H1 (cell line): ENCODE data around the gene ALKBH3. TPM values are rescaled to one million over a fixed set of nuclear protein-coding genes. Genes with fewer than 3 reads are reported as not detected.

Experiments
- CTCF ChIA-PET: fragments of 300-600 bp; sonication (Branson Sonifier 250); formaldehyde crosslinking; loops from one replicate; lab custom pipeline; 2021; ENCODE audit not compliant: partially characterized antibody; lab: Charles Lee
- POLR2A ChIA-PET: fragments of 300-600 bp; sonication (Branson Sonifier 250); formaldehyde crosslinking; loops from one replicate; lab custom pipeline; 2021; ENCODE audit warnings: inconsistent platforms; ENCODE audit not compliant: partially characterized antibody; lab: Charles Lee
- DNase-seq, 2 experiments: peaks; one replicate each; pipeline versions ENCODE4 v3.0.0 to v3.0.0-alpha.2; 2010 to 2022; ENCODE audit warnings: low spot score in 2 of 2, low read depth in 1 of 2, mixed read lengths in 1 of 2
- FAIRE-seq: peaks from 2 replicates; lab custom pipeline; 2011; peaks lifted over from hg19 to GRCh38; lab: Jason Lieb, UNC
- H2AFZ ChIP-seq: 2 replicates; pipeline ENCODE4 v1.8.1; 2012; ENCODE audit warnings: low read length, inconsistent platforms
- H2AK5ac ChIP-seq: 2 replicates; pipeline ENCODE4 v1.6.1; 2013; ENCODE audit warnings: low read depth, low read length
- H2BK120ac ChIP-seq: replicated peaks from 2 replicates; pipeline ENCODE3; 2013; ENCODE audit warnings: low read depth, low read length, inconsistent platforms
- H2BK12ac ChIP-seq: 2 replicates; pipeline ENCODE4 v1.6.1; 2013; ENCODE audit warnings: low read depth, low read length
- H2BK15ac ChIP-seq: 2 replicates; pipeline ENCODE4 v1.6.1; 2013; ENCODE audit warnings: low read length
- H2BK20ac ChIP-seq: 2 replicates; pipeline ENCODE4 v1.6.1; 2013; ENCODE audit warnings: low read length
- H2BK5ac ChIP-seq: 2 replicates; pipeline ENCODE4 v1.6.1; 2013; ENCODE audit warnings: low read depth, low read length
- H3K14ac ChIP-seq: 2 replicates; pipeline ENCODE4 v1.6.1; 2013; ENCODE audit warnings: inconsistent platforms; ENCODE audit not compliant: insufficient read length
- H3K18ac ChIP-seq: 2 replicates; pipeline ENCODE4 v1.6.1; 2013; ENCODE audit warnings: low read length; ENCODE audit errors: extremely low read depth
- H3K23ac ChIP-seq: 2 replicates; pipeline ENCODE4 v1.6.1; 2013; ENCODE audit warnings: inconsistent platforms; ENCODE audit not compliant: insufficient read length
- H3K23me2 ChIP-seq: 2 replicates; pipeline ENCODE4 v1.6.1; 2013; ENCODE audit warnings: low read depth, low read length
- H3K27ac ChIP-seq: 2 replicates; pipeline ENCODE4 v1.6.1; 2011; ENCODE audit warnings: low read depth, low read length, inconsistent platforms
- H3K27me3 ChIP-seq, 4 experiments: replicated peaks in 1 of 4; 1 replicate in 1 of 4; 2 replicates in 3 of 4; pipeline versions ENCODE4 v1.6.1 to v1.8.1; 2011 to 2013; ENCODE audit warnings: low read length in 3 of 4, mild to moderate bottlenecking in 3 of 4, inconsistent platforms in 2 of 4, mixed read lengths in 2 of 4, moderate library complexity in 1 of 4; ENCODE audit not compliant: control insufficient read depth in 3 of 4, insufficient read depth in 3 of 4; ENCODE audit errors: extremely low read depth in 1 of 4
- H3K36me3 ChIP-seq, 4 experiments: 2 replicates each; pipeline versions ENCODE4 v1.6.1 to v1.8.1; 2011 to 2013; ENCODE audit warnings: mild to moderate bottlenecking in 4 of 4, low read length in 3 of 4, moderate library complexity in 2 of 4, control low read depth in 1 of 4, inconsistent platforms in 1 of 4; ENCODE audit not compliant: insufficient read depth in 4 of 4, control insufficient read depth in 2 of 4
- H3K4ac ChIP-seq: replicated peaks from 2 replicates; pipeline ENCODE3; 2013; ENCODE audit warnings: low read length, low read depth, mixed read lengths, inconsistent platforms; ENCODE audit not compliant: insufficient read length
- H3K4me1 ChIP-seq, 4 experiments: replicated peaks in 1 of 4; 1 replicate in 1 of 4; 2 replicates in 3 of 4; pipeline versions ENCODE4 v1.6.1 to v1.8.1; 2011 to 2013; ENCODE audit warnings: low read length in 3 of 4, inconsistent platforms in 2 of 4, mixed read lengths in 1 of 4; ENCODE audit not compliant: insufficient read depth in 4 of 4, control insufficient read depth in 3 of 4
- H3K4me2 ChIP-seq, 2 experiments: 2 replicates each; pipeline versions ENCODE4 v1.6.1 to v1.8.1; 2011 to 2013; ENCODE audit warnings: low read depth in 2 of 2, low read length in 2 of 2, control low read depth in 1 of 2, inconsistent platforms in 1 of 2, mild to moderate bottlenecking in 1 of 2; ENCODE audit not compliant: insufficient read depth in 1 of 2
- H3K4me3 ChIP-seq, 4 experiments: fragments of 200-600, 300-600 bp in 1 of 4; sonication (generic), shearing (Covaris generic), sonication (Bioruptor Twin) in 1 of 4; 2 replicates each; pipeline versions ENCODE4 v1.5.1 to v1.8.1; 2011 to 2016; ENCODE audit warnings: low read length in 4 of 4, low read depth in 3 of 4, control low read depth in 2 of 4, inconsistent platforms in 2 of 4, mild to moderate bottlenecking in 2 of 4, mixed read lengths in 1 of 4, moderate library complexity in 1 of 4; ENCODE audit not compliant: insufficient read depth in 2 of 4; ENCODE audit errors: extremely low read depth in 1 of 4
- H3K56ac ChIP-seq: replicated peaks from 2 replicates; pipeline ENCODE3; 2013; ENCODE audit warnings: low read depth, mild to moderate bottlenecking, mixed read lengths, low read length, inconsistent platforms; ENCODE audit not compliant: insufficient read length
- H3K79me1 ChIP-seq: 2 replicates; pipeline ENCODE4 v1.6.1; 2013; ENCODE audit warnings: low read depth, low read length, control low read depth
- H3K79me2 ChIP-seq, 2 experiments: 2 replicates each; pipeline versions ENCODE4 v1.6.1 to v1.8.1; 2012 to 2013; ENCODE audit warnings: low read length in 2 of 2, mild to moderate bottlenecking in 2 of 2, inconsistent platforms in 1 of 2; ENCODE audit not compliant: insufficient read depth in 2 of 2, control insufficient read depth in 1 of 2
- H3K9ac ChIP-seq, 4 experiments: replicated peaks in 1 of 4; 1 replicate in 1 of 4; 2 replicates in 3 of 4; pipeline versions ENCODE4 v1.6.1 to v1.8.1; 2011 to 2013; ENCODE audit warnings: low read depth in 3 of 4, low read length in 3 of 4, control low read depth in 2 of 4, mild to moderate bottlenecking in 2 of 4, moderate library complexity in 2 of 4, inconsistent platforms in 1 of 4; ENCODE audit errors: extremely low read depth in 1 of 4
- H3K9me3 ChIP-seq, 2 experiments: 2 replicates each; pipeline versions ENCODE4 v1.6.1 to v1.8.1; 2012 to 2013; ENCODE audit warnings: mild to moderate bottlenecking in 2 of 2, moderate library complexity in 2 of 2, control low read depth in 1 of 2, inconsistent platforms in 1 of 2, low read depth in 1 of 2, low read length in 1 of 2, mixed read lengths in 1 of 2; ENCODE audit not compliant: insufficient read depth in 2 of 2
- H4K20me1 ChIP-seq, 2 experiments: replicated peaks in 1 of 2; 2 replicates each; pipeline versions ENCODE3 to v1.8.1; 2011 to 2013; ENCODE audit warnings: inconsistent platforms in 2 of 2, low read length in 2 of 2, mild to moderate bottlenecking in 1 of 2; ENCODE audit not compliant: insufficient read depth in 2 of 2, control insufficient read depth in 1 of 2
- H4K5ac ChIP-seq: 2 replicates; pipeline ENCODE4 v1.6.1; 2013; ENCODE audit warnings: low read length, low read depth, mixed read lengths, inconsistent platforms; ENCODE audit not compliant: insufficient read length
- H4K8ac ChIP-seq: 2 replicates; pipeline ENCODE4 v1.8.0; 2013; ENCODE audit warnings: mild to moderate bottlenecking, moderate library complexity, low read length, inconsistent platforms; ENCODE audit not compliant: insufficient read depth; ENCODE audit errors: extremely low read depth
- H4K91ac ChIP-seq: replicated peaks from 2 replicates; pipeline ENCODE3; 2013; ENCODE audit warnings: low read length, mixed read lengths, inconsistent platforms; ENCODE audit not compliant: insufficient read length
- BACH1 ChIP-seq: IDR thresholded peaks from 2 replicates; pipeline ENCODE4 v1.6.1; 2012; ENCODE audit warnings: low read length, improper control_type of control experiment
- GTF2F1 ChIP-seq: IDR thresholded peaks from 2 replicates; pipeline ENCODE4 v1.6.1; 2012; ENCODE audit warnings: low read depth, low read length, improper control_type of control experiment, borderline replicate concordance
- MAFK ChIP-seq: IDR thresholded peaks from 2 replicates; pipeline ENCODE4 v1.6.1; 2012; ENCODE audit warnings: low read depth, mild to moderate bottlenecking, improper control_type of control experiment, low read length
- RAD21 ChIP-seq, 2 experiments: IDR thresholded peaks in 1 of 2; conservative IDR thresholded peaks in 1 of 2; 2 replicates each; pipeline ENCODE4 v1.6.1; 2011; ENCODE audit warnings: low read depth in 2 of 2, low read length in 2 of 2, improper control_type of control experiment in 1 of 2, inconsistent platforms in 1 of 2, mild to moderate bottlenecking in 1 of 2, moderate library complexity in 1 of 2
- RXRA ChIP-seq: IDR thresholded peaks from 2 replicates; pipeline ENCODE4 v1.6.1; 2011; ENCODE audit warnings: low read depth, mild to moderate bottlenecking, low read length, moderate library complexity; ENCODE audit not compliant: insufficient read depth
- WGBS, 2 experiments: shearing (Covaris generic) in 1 of 2; methylation state at CpG; one replicate each; pipeline versions ENCODE4 v1.1.6 to v1.1.7; 2013 to 2015; ENCODE audit warnings: low lambda C conversion rate in 2 of 2, mixed read lengths in 2 of 2, inconsistent platforms in 1 of 2, low coverage in 1 of 2, missing lambda C conversion rate in 1 of 2; ENCODE audit not compliant: insufficient replicate concordance in 2 of 2, insufficient coverage in 1 of 2, insufficient read length in 1 of 2; ENCODE audit errors: extremely low coverage in 1 of 2, missing lambda C conversion rate in 1 of 2; 5-methylcytosine and 5-hydroxymethylcytosine counted together
- polyA plus RNA-seq, 7 experiments: library from polyadenylated mRNA; depleted of rRNA in 3 of 7; stranded (reverse) in 5 of 7; unstranded in 2 of 7; fragments of >200 nt in 5 of 7; fragments of 200-250 nt in 2 of 7; gene quantifications; 1 replicate in 5 of 7; 2 replicates in 1 of 7; 4 replicates in 1 of 7; pipeline versions ENCODE4 v1.2.1 to v1.2.3, GENCODE V29; 2011 to 2013; ENCODE audit warnings: missing spikeins in 2 of 7, mixed read lengths in 2 of 7
- total RNA-seq: library from RNA; stranded (reverse); fragmentation: NEBNext Ultra II Directional; extraction: Animal tissue kit (Norgen Biotek cat#: 25700); gene quantifications from 2 replicates; pipeline ENCODE4 v1.2.1, GENCODE V29; 2021
- TF ChIP-seq, protein P1 (sequence below), 3 experiments: IDR thresholded peaks; 1 replicate in 2 of 3; 2 replicates in 1 of 3; pipeline versions ENCODE4 v1.5.1 to v1.6.1; 2011; ENCODE audit warnings: low read length in 3 of 3, mild to moderate bottlenecking in 3 of 3, inconsistent platforms in 2 of 3, low read depth in 1 of 3, moderate library complexity in 1 of 3; ENCODE audit not compliant: insufficient read depth in 1 of 3; ENCODE audit errors: control extremely low read depth in 1 of 3

ALKBH3 gene
- total and polyA plus RNA-seq, 2 of the 8 experiments (the other 6 are each of a cell fraction or from before 2014, with no cell fraction given): 10.5 to 11.4 TPM

DNA sequence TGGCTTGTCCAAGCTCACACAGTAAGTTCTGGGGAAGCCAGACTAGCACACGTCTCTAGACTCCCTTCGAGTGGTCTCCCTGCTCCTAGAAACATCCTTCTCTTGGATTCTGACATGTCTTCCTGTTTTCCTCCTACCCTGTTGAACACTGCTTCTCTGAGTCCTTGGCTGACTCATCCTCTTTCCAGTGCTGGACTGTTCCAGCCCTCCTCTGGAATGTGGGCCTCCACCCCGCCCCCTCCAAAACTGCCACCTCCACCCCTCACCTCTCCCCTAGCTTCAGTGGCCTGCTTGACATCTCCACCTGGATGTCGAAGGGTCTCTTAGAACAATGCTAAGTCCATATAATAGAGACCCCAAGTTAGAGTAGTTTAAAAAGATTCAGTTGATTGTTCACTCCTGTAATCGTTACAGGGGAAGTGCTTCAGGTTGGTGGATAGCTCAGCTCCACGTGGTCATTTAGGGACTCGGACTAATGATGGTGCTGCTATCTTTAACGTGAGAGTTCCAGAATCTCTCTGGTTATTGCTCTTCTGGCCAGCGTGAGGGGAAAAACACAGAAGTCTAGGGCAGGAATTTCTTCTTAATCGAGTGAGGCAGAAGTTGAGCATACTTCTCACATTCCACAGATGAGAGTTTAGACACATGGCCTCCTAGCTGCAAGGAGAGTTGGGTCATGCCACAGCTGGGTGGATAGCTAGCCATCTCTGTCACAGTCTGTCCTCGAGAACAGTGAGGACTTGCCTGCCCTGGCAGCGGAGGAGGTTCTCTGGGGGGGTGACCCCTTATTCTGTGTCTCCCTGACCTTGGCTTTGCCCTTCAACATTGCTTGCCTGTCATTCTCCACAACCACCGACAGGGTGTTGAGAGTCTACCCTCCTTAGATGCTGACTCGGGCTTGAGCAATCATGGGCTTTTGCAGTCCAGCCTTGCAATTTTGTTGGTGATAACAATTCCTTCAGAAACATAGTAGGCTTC lies 57.1 kb downstream of the ALKBH3 start:
- POLR2A ChIA-PET: interaction anchor here (0.9 kb wide), 1 partner anchor 18 kb away, joined by 3 read pairs; no protein-coding TSS in a partner anchor
- no peak overlapping the region for H3K9ac ChIP-seq
- no peak overlapping the region for H3K14ac ChIP-seq
- no peak overlapping the region for H2BK20ac ChIP-seq
- H3K56ac ChIP-seq: no peak overlapping the region
- FAIRE-seq: no peak
- H3K23ac ChIP-seq: no peak overlapping the region
- no peak overlapping the region for H3K18ac ChIP-seq
- H3K23me2 ChIP-seq: peaks cover 6% of the 10 kb centered on the region; the same call in 1 of the 2 replicates
- peak; percentile 23; the same call in 1 of the 2 replicates for TF ChIP-seq BACH1
- TF ChIP-seq, protein P1, sequence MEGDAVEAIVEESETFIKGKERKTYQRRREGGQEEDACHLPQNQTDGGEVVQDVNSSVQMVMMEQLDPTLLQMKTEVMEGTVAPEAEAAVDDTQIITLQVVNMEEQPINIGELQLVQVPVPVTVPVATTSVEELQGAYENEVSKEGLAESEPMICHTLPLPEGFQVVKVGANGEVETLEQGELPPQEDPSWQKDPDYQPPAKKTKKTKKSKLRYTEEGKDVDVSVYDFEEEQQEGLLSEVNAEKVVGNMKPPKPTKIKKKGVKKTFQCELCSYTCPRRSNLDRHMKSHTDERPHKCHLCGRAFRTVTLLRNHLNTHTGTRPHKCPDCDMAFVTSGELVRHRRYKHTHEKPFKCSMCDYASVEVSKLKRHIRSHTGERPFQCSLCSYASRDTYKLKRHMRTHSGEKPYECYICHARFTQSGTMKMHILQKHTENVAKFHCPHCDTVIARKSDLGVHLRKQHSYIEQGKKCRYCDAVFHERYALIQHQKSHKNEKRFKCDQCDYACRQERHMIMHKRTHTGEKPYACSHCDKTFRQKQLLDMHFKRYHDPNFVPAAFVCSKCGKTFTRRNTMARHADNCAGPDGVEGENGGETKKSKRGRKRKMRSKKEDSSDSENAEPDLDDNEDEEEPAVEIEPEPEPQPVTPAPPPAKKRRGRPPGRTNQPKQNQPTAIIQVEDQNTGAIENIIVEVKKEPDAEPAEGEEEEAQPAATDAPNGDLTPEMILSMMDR (IDR thresholded peaks at IDR 0.05; ENCODE audit: control extremely low read depth in 1 of 3, insufficient read depth in 1 of 3, low read depth in 1 of 3, low read length in 3 of 3): peak in 2 of 3 experiments; percentile 4 to 22; a peak in 1 of 4 replicates
- TF ChIP-seq RAD21 (IDR thresholded peaks at IDR 0.05 in 1 of 2, conservative IDR thresholded peaks at IDR 0.05 in 1 of 2; ENCODE audit: low read depth in 2 of 2, low read length in 2 of 2): 0 out of 4 replicates have a peak, but pooled peaks of 1 of the 2 experiments have one; percentile 4
- TF ChIP-seq GTF2F1: no peak
- no peak for TF ChIP-seq RXRA
- 0 out of 2 replicates have a peak, but pooled peaks have one; percentile 9 for TF ChIP-seq MAFK
- no peak overlapping the region for H4K5ac ChIP-seq
- H4K8ac ChIP-seq: no peak overlapping the region
- peak overlapping the region; percentile 72; the same call in 1 of the 2 replicates for H2BK15ac ChIP-seq
- CTCF ChIA-PET: interaction anchor here (1.2 to 4.6 kb wide), 10 partner anchors 8 to 97 kb away, joined by 3 to 25 read pairs (median 8); no protein-coding TSS in a partner anchor
- no peak overlapping the region; the same call in 1 of the 2 replicates for H2BK12ac ChIP-seq
- H2BK120ac ChIP-seq: no peak overlapping the region
- peaks cover 0 to 11% (median 1%) of the 10 kb centered on the region in 4 experiments; a peak in 5 of 7 replicates for H3K4me1 ChIP-seq
- H3K36me3 ChIP-seq: no peaks in the 10 kb centered on the region
- no peaks in the 10 kb centered on the region for H4K20me1 ChIP-seq
- no peaks in the 10 kb centered on the region for H3K79me1 ChIP-seq
- H2AK5ac ChIP-seq: no peak overlapping the region
- no peak for DNase-seq
- H2AFZ ChIP-seq: no peak overlapping the region
- H3K4me2 ChIP-seq: no peak overlapping the region
- H3K9me3 ChIP-seq: no peaks in the 10 kb centered on the region
- no peak overlapping the region for H3K4me3 ChIP-seq
- H3K27me3 ChIP-seq: peaks cover 0 to 29% (median 18%) of the 10 kb centered on the region in 4 experiments; a peak in 6 of 7 replicates
- H3K4ac ChIP-seq: no peak overlapping the region
- no peak overlapping the region for H3K27ac ChIP-seq
- H3K79me2 ChIP-seq: no peaks in the 10 kb centered on the region
- no peak overlapping the region for H2BK5ac ChIP-seq
- WGBS, 2 experiments: 81% methylated on average over 14 of the region's 14 CpGs; no CpG with 5 or more reads in 1 of the 2 experiments
- no peak overlapping the region for H4K91ac ChIP-seq
